GM12875 (cell line): ENCODE measurements around the gene ZNRF3.
"Not testable (repeated sequence)": the region's sequence is repeated elsewhere in the genome, so short reads cannot be mapped to it uniquely, and the experiment has no call there.

Experiments used
- H3K4me3 ChIP-seq: one replicate; pipeline ENCODE4 v1.5.1; 2011; ENCODE audit warnings: low read depth, low read length, control low read depth
- CTCF ChIP-seq: IDR thresholded peaks from 2 replicates; pipeline ENCODE4 v1.5.1; 2011; ENCODE audit warnings: low read depth, mild to moderate bottlenecking, control low read depth, inconsistent platforms, low read length, moderate library complexity, borderline replicate concordance; ENCODE audit not compliant: insufficient read depth

ZNRF3 gene

GRCh38 chr22:29079218-29079901 lies 196.0 kb downstream of the ZNRF3 start:
- no peak overlapping the region for H3K4me3 ChIP-seq
- TF ChIP-seq CTCF: no peak

DNA sequence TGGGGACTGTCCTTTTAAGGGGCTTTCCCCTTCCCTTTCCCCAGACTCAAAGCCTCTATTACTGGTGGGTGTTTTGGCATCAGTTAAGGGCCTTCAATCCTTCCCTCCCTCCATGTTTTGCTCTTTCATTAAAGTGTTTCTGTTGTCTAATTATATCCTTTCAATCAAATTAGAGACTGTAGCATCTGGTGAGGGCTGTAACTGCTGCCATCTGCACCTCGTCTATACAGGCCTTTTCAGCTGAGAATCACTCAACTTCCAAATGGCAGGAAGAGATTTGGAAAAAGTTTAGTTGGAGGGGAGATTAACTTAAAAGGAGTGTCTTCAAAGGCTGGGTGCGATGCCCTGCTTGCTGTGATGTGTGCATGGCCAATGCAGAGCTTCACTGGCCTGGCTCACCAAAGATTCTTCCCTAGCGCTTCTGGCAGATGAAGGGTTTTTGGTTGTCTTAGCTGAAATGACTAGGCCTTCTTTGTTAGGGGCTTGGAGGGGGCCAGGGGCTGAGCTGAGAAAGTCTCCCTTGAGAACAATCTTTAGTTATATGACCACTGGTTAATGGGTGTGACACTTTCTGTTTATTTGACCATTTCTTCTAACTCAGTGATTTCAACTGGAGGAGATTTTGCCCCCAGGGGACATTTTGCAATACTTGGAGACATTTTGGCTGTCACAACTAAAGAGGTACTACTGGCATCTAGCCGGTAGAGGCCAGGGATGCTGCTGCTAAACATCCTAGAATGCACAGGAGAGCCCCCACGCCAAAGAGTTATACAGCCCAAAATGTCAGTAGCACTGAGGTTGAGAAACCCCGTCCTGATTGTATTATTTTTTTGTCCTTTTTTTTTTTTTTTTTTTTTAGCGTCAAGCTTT lies 197.0 kb downstream of the ZNRF3 start:
- no peak for TF ChIP-seq CTCF
- H3K4me3 ChIP-seq: no peak overlapping the region

GRCh38 chr22:29081517-29082236 lies 198.3 kb downstream of the ZNRF3 start:
- no peak for TF ChIP-seq CTCF
- H3K4me3 ChIP-seq: no peak overlapping the region

DNA sequence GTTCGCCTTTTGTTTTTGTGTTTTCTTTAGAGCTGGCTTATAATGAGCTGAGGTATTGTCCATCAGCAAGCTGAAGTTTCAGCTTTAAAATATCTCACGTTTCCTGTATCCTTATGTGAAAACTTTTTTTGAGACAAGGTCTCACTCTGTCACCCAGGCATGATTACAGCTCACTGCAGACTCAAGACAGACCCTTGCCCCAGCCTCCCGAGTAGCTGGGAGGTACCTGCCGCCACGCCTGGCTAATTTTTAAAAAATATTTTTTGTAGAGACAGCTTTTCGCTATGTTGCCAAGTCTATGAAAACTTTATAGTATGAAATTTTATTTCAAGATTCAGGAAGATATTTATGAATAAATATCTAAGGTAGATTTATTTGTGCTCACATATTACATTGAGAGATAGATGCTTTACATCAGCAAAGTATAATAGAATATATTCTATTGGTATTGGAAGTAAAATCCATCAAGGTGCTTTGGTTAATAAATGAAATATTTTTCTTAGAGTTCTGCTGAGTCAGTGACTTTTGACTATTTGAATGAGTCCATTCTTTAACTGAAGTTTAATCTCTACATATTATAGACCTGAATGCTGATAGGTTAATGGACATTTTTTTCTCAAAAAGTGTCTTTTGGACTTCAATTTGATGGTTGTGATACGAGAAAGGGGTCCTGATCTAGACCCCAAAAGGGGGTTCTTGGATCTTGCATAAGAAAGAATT lies 199.6 kb downstream of the ZNRF3 start:
- no peak for TF ChIP-seq CTCF
- H3K4me3 ChIP-seq: no peak overlapping the region

- H3K4me3 ChIP-seq: not testable (repeated sequence)
These were observed 200.2 kb downstream of the ZNRF3 start for GRCh38 chr22:29083576-29083932.

DNA sequence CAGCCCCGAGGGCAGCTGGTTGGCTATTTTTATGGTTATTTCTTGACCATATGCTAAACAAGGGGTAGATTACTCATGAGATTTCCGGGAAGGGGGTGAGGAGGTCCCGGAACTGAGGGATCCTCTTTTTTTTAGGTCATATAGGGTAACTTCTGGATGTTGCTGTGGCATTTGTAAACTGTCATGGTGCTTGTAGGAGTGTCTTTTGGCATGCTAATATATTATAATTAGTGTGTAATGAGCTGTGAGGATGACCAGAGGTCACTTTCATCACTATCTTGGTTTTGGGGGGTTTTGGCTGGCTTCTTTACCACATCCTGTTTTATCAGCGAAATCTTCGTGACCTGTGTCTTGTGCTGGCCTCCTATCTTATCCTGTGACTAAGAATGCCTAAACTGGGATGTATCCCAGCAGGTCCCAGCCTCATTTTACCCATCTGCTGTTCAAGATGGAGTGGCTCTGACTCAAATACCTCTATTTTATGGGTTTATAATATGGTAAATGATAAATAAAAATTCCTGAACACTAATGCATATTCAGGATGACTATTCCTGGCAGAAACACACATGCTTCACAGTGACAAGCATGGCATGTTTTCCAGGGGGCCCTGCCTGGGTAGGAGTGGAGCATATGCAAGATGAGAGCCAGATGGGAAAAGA lies 200.7 kb downstream of the ZNRF3 start:
- H3K4me3 ChIP-seq: no peak overlapping the region
- TF ChIP-seq CTCF: no peak
